ENCODE results near the gene IL12RB1. TPM values are rescaled to one million over a fixed set of nuclear protein-coding genes. Genes with fewer than 3 reads are reported as not detected.

Gene IL12RB1
- total RNA-seq, 1 donor from 2014 or later: 0.41 TPM

DNA sequence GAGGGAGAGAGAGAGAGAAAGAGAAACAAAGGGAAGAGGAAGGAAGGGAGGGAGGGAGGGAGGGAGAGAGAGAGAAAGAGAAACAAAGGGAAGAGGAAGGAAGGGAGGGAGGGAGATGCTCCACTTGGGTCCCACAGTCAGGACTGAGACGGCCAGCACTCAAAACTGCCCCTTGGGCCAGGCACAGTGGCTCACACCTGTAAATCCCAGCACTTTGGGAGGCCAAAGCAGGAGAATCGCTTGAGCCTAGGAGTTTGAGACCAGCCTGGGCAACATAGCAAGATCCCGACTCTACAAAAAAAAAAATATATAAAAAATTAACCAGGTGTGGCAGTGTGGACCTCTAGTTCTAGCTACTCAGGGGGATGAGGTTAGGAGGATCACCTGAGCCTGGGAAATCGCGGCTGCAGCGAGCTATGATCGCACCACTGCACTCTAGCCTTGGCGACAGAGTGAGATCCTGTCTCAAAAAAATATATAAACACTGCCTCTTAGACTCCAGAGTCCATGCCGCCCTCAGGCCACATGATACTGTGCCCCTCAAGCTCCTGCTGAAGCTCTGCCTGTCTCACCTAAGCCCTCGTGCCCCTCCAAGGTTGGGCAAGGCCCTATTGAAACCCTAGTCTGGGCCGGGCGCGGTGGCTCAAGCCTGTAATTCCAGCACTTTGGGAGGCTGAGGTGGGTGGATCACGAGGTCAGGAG lies 70.4 kb downstream of the IL12RB1 start:
- no peak for FAIRE-seq
- DNase-seq (ENCODE audit: low spot score in 2 of 2): no peak

- DNase-seq (ENCODE audit: low spot score in 2 of 2) (no peak), FAIRE-seq (no peak)
Observed at GRCh38 chr19:18014197-18014596, 72.5 kb downstream of the IL12RB1 start.

GRCh38 chr19:18013210-18014111 lies 73.3 kb downstream of the IL12RB1 start:
- DNase-seq (ENCODE audit: low spot score in 2 of 2) (no peak), FAIRE-seq (no peak)

- DNase-seq (ENCODE audit: low spot score in 2 of 2) (no peak), FAIRE-seq (no peak)
Observed at GRCh38 chr19:18010149-18010548, 76.6 kb downstream of the IL12RB1 start.

GRCh38 chr19:18009412-18010066 lies 77.2 kb downstream of the IL12RB1 start:
- FAIRE-seq: no peak

More at GRCh38 chr19:18009412-18010066, 77.2 kb downstream of the IL12RB1 start:
- DNase-seq (ENCODE audit: low spot score in 2 of 2): no peak

Other genes starting within 250 kb of the IL12RB1 start
- 1.6 TPM for gene JAK3, start 239.0 kb downstream of the IL12RB1 start, total RNA-seq
- gene RPL18A, start 227.0 kb downstream of the IL12RB1 start, total RNA-seq: 937 TPM
- 2.9 TPM for gene SLC5A5, start 215.0 kb downstream of the IL12RB1 start, total RNA-seq
- 15.5 TPM for gene CCDC124, start 153.9 kb downstream of the IL12RB1 start, total RNA-seq
- 16.3 TPM for gene KCNN1, start 119.8 kb downstream of the IL12RB1 start, total RNA-seq
- 1.6 TPM for gene ARRDC2, start 78.8 kb downstream of the IL12RB1 start, total RNA-seq
- 4.5 TPM for gene MAST3, start 10.8 kb upstream of the IL12RB1 start, total RNA-seq
- 24.9 TPM for gene PIK3R2, start 66.2 kb upstream of the IL12RB1 start, total RNA-seq
- gene IFI30, start 86.9 kb upstream of the IL12RB1 start, total RNA-seq: 0.41 TPM
- 4.5 TPM for gene MPV17L2, start 106.3 kb upstream of the IL12RB1 start, total RNA-seq
- gene RAB3A, start 117.1 kb upstream of the IL12RB1 start, total RNA-seq: 42.0 TPM
- gene PDE4C, start 139.5 kb upstream of the IL12RB1 start, total RNA-seq: 1.2 TPM
- 0.41 TPM for gene IQCN, start 187.5 kb upstream of the IL12RB1 start, total RNA-seq
- gene JUND, start 194.7 kb upstream of the IL12RB1 start, total RNA-seq: 35.5 TPM
- gene LSM4, start 236.1 kb upstream of the IL12RB1 start, total RNA-seq: 80.3 TPM

Measured in frontal cortex (tissue), 4 donors.